GM18873 (cell line): ENCODE measurements around the gene TMEM178B.

ENCODE experiments used
- ATAC-seq: cut with Tn5 transposase; IDR thresholded peaks from one replicate; pipeline ENCODE4 v1.9.1; 2021; ENCODE audit warnings: mild to moderate bottlenecking, moderate library complexity, moderate number of reproducible peaks; ENCODE audit not compliant: unreplicated experiment, low FRiP score

TMEM178B gene

DNA sequence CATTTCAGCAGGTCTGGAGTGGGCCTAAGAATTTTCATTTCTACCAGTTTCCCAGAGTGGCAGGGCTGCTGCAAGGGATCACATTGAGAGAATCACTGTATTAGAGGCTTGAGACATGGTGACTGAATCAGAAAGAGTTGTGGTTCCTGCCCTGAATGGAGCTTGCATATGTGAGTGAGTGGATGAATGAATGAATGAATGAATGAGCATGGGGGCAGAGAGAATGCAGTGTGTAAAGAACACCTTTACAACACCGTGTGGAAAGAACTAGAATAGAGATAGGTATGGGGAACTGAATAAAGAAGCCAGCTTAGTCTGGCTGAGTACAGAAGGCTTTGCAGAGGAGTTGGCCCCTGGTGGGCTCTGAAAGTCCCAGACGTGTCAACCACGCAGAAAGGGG lies 334.6 kb downstream of the TMEM178B start:
- no peak for ATAC-seq

GRCh38 chr7:141409219-141409618 lies 335.4 kb downstream of the TMEM178B start:
- no peak for ATAC-seq

DNA sequence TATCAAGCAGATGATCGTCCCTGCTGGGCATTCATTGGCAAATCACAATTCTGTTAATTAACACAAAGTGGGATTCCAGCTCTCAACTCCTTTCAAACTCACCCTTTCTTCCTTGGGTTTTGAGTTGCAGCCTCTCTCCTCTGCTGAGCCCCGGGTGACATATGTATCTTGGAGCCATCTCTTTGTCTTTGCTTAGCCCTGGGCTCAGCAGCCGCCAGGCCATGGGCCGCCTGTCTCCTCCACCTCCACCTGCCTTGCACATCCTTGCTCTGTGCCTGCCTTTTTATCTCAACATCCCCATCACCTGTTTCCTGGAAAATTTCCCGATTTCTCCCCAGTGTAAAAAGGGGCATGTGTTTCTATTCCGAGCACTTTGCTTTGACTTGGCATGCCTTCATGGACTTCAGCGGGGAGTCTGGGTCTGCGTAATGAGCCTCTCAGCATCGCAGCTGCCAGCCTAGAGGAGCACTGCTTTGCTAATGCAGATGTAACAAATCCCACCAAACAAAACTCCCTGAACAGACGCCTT lies 336.0 kb downstream of the TMEM178B start:
- ATAC-seq: no peak

GRCh38 chr7:141410353-141411000 lies 336.6 kb downstream of the TMEM178B start:
- no peak for ATAC-seq

GRCh38 chr7:141411133-141411532 lies 337.3 kb downstream of the TMEM178B start:
- no peak for ATAC-seq

- no peak for ATAC-seq
Measured at GRCh38 chr7:141415999-141416398, 342.1 kb downstream of the TMEM178B start.

DNA sequence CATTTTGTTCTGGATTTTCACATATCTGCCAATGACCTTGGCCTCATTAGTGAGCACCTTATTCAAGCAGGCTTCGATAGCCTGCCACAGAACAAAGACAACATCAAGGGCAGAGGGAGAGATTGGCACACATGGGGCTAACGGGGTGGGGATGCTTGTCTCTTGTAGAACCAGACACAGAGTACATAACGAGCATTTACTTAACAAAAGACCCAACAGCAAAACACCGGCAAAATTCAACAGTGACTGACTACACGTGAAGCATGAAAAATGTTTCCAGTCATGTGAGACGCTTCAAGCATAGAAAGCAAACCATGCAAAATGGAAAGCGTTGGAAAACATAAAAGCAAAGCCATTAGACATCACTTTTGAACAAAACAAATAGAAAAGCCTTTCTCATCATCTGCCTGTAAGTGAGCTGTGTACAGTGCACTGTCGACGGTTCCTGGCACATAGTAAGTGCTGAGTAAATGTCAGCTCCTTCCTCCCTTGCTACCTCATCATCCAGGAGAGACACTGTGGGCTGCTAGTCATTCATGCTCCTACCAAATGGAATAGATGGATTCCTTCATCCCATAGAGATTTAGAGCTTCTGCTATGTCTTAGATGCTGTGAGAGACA lies 342.9 kb downstream of the TMEM178B start:
- ATAC-seq: no peak

DNA sequence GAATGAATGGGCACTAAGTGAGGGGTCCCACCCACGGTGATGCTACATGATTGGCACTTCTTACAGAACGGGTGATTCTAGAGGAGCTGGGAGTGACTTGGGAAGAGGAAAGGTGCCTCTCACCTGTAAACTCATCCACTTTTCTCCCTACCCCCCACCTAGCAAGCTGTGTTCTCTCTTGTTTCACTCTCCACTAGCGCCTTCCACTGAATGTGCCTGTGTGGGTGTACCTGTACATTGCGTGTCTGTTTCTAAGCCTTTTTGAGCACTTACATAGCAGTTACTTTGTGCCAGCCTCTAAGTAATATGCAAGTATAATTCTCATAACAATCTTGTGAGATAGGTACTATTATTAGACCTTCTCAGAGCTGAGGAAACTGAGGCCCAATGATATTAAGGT lies 343.6 kb downstream of the TMEM178B start:
- ATAC-seq: no peak

DNA sequence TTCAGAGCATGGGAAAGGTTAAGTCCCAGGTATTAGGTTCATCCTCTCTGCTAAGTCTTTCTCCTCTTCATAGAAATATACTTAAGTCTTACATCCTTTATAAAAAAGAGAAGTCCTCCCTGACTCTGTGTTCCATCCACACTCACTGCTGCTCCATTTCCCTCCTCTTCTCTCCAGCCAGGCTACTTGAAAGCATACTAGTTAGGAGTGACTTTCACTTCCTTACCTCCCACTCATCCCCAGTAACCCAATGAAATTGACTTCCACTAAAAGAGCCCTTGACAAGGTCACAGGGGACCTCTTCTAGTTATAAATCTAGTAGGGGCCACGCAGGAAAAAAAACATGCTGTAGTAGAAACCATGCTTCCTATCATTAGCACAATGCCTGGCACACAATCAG lies 344.2 kb downstream of the TMEM178B start:
- ATAC-seq: no peak

DNA sequence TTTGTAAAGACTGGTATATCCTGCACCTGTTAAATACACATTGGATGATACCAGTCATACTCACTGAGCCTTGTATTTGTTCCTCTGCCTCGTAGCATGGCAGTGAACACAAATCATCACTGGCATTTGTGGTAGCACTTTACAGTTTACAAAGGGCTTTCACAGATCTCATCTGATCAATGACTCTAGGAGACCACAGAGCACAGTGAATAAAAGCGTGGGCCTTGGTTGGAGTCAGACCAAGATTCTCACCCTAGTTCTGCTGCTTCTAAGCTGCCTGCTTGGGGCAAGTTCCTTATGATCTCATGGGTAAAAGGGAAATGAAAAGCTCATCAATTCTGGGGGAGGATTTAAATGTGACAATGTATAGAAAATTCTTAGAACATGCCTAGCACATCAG lies 347.4 kb downstream of the TMEM178B start:
- no peak for ATAC-seq

GRCh38 chr7:141427134-141427533 lies 353.3 kb downstream of the TMEM178B start:
- no peak for ATAC-seq

DNA sequence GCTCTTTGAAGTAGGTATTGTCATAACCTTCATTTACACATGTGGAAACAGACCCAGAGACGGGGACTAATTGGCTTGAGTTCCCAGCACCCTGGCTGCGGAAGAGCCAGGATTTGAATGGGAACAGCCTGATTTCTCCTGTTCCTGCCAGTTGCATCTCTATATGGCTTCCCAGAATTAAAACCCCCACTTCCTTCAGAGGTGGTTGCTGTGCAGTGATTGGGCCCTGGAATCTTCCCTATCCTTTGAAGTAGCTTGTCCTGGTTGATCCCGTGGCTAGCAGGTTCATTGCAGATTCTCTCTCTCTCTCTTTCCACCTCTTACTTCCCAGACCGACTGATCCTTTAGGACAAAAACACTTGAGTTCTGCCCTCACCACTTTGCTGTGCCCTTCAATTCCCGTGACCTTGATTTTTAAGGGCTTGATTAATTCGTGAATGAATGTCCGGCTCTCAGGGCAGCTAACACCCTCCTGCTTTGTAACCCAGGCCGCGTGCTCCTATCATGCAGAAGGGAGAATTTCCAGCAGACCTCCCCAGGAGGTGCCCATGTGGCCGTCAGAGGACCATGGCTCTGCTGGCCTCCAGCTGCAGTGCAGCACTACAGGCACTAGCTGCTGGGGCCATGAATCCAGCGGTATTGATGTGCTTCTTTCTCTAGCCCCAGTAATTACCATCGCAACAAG lies 356.7 kb downstream of the TMEM178B start:
- no peak for ATAC-seq

- no peak for ATAC-seq
Measured at GRCh38 chr7:141431140-141431479, 357.2 kb downstream of the TMEM178B start.

DNA sequence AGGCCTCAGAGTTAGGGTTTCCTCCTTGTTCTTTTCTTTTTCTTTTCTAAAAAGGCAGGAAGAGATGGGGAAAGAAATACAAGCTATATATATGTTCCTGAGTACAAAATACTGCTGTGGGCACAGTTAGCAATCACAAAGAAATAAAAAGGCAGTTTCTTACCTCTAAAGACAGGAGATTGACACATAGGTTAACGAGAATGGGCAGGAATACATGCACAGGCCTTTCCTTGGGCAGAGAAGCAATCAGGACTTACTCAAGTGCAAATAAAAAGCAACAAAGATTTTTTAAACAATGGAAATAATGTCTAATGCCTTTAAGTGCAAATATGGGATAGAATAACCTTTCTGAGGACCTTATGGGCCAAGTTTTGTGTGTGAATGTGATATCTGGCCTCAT lies 357.8 kb downstream of the TMEM178B start:
- no peak for ATAC-seq

- no peak for ATAC-seq
Measured at GRCh38 chr7:141433698-141434097, 359.8 kb downstream of the TMEM178B start.

GRCh38 chr7:141436139-141436538 lies 362.3 kb downstream of the TMEM178B start:
- ATAC-seq: no peak

- ATAC-seq: no peak
Measured at GRCh38 chr7:141436575-141437075, 362.8 kb downstream of the TMEM178B start.

DNA sequence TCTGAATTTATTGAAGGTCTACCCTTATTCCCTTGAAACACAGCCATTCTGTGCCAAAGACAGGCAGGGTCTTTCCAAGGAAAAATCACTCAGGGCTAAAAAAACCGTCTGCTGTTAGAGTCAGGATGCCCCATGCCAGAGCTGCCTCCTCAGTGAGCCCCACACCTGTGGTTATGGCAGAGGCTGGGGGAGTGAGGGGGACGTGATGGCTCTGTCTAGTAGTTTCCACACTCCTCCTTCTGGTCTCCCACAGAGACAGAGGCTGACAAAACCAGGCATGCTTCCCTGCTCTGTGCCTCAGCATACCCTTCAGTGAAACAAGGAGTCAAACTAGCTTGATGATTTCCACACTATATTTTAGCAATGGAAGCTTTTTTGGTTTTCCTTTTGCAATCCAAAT lies 365.3 kb downstream of the TMEM178B start:
- ATAC-seq: no peak

DNA sequence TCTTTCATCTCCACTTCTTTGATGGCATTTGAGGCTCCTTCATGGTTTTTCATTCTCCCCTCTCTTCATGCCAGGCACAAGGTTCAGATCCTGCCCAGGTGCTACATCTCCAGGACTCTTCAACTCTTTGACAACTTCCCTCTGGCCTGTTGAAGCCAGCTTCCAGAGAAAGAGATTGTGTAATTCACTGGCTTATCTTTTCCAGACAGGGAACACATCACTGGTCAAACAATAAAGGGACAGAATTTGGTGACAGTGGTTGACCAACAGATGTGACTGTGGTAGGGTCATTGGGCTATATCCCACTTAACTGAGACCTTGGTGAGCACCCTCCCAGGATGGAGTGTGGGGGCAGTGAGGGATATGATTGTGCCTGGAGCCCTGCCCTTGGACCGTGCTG lies 365.9 kb downstream of the TMEM178B start:
- ATAC-seq: no peak

- ATAC-seq: no peak
Measured at GRCh38 chr7:141441837-141442627, 368.2 kb downstream of the TMEM178B start.

GRCh38 chr7:141442781-141443180 lies 368.9 kb downstream of the TMEM178B start:
- ATAC-seq: no peak
